EH (cell line): Measurements from ENCODE around the gene PCBD2.

Experiments
- DNase-seq: peaks from one replicate; pipeline ENCODE4 v3.0.0-alpha.2; 2015; ENCODE audit warnings: low read depth

The PCBD2 gene

GRCh38 chr5:135007749-135008363 lies 102.9 kb downstream of the PCBD2 start:
- no peak for DNase-seq

DNA sequence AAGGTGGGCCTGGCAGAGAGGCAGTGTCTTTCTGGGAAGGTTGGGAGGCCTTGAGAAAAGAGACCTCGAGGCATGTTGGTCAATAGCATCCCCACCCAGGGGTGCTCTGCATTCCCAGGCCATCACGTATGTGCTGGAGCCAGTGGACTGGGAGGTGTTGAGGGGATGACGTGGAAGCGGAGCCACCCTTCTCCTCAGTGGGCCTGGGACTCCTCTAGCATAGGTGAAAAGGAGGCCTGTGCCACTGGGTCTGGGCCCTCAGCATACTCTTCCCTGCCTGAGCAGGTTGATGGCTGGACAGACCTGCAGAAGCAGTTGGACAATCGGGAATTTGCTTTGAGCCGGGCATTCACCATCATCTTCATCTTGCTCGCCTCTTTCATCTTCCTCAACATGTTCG lies 103.6 kb downstream of the PCBD2 start:
- DNase-seq: no peak

DNA sequence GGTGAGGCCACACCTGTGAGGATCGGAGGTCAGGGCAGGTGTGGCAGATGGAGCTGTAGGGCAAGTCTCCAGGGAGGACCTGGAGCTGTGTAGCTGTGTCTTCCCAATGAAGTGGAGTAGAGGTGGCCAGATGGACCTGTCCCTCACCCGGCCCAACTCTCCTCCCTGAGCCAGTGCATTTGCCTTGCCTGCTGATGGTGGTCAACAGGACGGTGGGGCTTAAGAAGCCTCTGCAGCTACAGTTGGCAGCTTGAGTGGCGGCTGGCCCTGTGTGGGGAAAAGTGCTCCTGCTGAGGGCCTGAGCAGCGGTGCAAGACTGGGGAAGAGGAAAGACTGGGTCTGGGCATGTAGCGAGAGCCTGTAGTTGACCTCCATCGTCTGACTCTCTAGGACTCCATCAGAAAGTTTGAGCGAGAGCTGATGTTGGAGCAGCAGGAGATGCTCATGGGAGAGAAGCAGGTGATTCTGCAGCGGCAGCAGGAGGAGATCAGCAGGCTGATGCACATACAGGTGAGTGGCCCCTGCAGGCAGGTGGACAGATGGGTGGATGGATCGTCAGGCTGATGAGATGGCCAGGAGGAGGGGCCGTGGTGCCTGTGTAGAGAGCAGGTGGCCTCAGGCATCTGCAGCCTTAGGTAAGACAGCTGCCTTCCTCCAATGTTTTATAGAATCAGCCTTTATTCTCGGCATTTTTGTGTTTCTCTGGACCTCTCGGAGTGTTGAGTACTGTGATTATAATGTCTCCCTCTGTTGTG lies 104.2 kb downstream of the PCBD2 start:
- DNase-seq: no peak

- no peak for DNase-seq
These were observed 105.0 kb downstream of the PCBD2 start for GRCh38 chr5:135009736-135010501.

GRCh38 chr5:135010502-135011354 lies 105.8 kb downstream of the PCBD2 start:
- DNase-seq: no peak

DNA sequence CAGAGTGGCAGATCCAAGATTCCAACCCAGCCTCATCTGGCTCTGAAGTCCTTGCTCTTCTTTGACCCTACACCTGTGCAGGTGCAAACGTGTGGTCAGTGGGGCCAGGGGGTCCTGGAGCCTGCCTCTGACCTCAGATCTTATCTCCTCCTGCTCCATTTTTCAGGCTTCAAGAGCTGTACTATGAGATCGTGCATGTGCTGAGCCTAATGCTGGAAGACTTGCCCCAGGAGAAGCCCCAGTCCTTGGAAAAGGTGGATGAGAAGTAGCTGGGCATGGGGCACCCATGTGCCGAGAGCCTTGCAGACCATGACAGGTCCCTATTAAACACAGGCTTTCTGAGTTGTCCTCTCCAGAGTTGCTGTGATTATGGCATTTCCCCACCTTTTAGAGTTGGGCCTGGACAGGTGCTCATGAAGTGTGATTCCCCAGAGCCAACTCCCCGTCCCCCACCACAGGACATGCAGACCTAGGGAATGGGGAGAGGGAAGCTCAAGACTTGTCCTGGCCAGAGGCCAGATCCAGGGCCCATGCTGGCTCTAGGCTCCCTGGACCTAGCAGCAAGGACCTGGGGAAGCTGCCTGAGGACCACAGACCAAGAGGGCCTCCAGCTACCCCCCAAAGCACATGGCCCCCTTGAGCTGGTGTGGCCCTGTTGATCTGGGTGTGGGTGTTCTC lies 106.6 kb downstream of the PCBD2 start:
- no peak for DNase-seq

DNA sequence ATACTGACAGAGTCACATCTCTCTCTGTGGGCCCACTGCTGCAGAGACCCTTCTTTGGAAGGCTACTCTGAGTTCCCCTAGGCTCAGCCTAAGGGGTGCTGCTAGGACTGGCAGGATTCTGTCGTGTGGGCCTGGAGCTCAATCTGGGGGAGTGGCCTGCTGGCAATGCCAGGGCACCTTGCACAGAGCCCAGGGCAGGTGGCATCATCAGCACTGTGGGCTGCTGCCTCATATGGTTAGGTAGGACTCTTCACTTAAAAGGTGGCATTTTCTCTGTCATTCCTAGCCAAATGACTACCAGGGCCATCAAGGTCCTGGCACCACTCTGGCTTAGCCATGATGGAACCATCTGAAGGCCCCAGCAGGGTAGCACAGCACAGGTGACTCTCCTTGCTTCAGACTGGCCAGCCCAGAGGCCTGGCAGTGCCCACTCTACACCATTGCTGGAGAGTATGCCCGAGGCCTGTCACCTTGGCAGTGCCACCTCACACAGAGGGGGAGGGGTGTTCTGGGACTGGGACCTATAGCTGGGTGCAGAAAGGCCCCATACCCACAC lies 107.2 kb downstream of the PCBD2 start:
- no peak for DNase-seq
